ENCODE results near the gene FBXO47. TPM values are rescaled to one million over a fixed set of nuclear protein-coding genes. Genes with fewer than 3 reads are reported as not detected.
A peak's percentile ranks its signal among the peaks of the same experiment; 100 is the strongest.

The FBXO47 gene
- total and polyA plus RNA-seq, 9 of the 15 experiments (the other 6 are each of a cell fraction or from before 2014, with no cell fraction given), result not detected

- TF ChIP-seq ZNF318 (IDR thresholded peaks at IDR 0.05; ENCODE audit: borderline replicate concordance in 1 of 2, low read depth in 1 of 2), result no peak
- TF ChIP-seq ZNF79 (CRISPR knock-in tag; IDR thresholded peaks at IDR 0.05; ENCODE audit: low read depth), result peak; percentile 96
- TF ChIP-seq ZMIZ1 (IDR thresholded peaks at IDR 0.05; ENCODE audit: low read depth in 2 of 2, low read length in 2 of 2), result no peak
- TF ChIP-seq CXXC5 (CRISPR knock-in tag; IDR thresholded peaks at IDR 0.05), result peak; percentile 95
- TF ChIP-seq ILF3 (IDR thresholded peaks at IDR 0.05; ENCODE audit: borderline replicate concordance), result no peak
- TF ChIP-seq FOXP1 (CRISPR knock-in tag; IDR thresholded peaks at IDR 0.05), result no peak
- no peak for TF ChIP-seq DLX4 (CRISPR knock-in tag; IDR thresholded peaks at IDR 0.05)
- peak; percentile 84 for TF ChIP-seq RNF219 (CRISPR knock-in tag; IDR thresholded peaks at IDR 0.05)
- TF ChIP-seq MXI1 (IDR thresholded peaks at IDR 0.05; ENCODE audit: low read depth, low read length), result no peak
- no peak for TF ChIP-seq ELK1 (CRISPR knock-in tag; IDR thresholded peaks at IDR 0.05)
Measured at GRCh38 chr17:39014044-39014794, 47.0 kb upstream of the FBXO47 start (continued).

Measured in K562 (cell line).